ENCODE data around the gene FMN1. TPM values are rescaled to one million over a fixed set of nuclear protein-coding genes. Genes with fewer than 3 reads are reported as not detected.

FMN1 gene
- total RNA-seq, 1 donor from 2014 or later, result 4.3 TPM

DNA sequence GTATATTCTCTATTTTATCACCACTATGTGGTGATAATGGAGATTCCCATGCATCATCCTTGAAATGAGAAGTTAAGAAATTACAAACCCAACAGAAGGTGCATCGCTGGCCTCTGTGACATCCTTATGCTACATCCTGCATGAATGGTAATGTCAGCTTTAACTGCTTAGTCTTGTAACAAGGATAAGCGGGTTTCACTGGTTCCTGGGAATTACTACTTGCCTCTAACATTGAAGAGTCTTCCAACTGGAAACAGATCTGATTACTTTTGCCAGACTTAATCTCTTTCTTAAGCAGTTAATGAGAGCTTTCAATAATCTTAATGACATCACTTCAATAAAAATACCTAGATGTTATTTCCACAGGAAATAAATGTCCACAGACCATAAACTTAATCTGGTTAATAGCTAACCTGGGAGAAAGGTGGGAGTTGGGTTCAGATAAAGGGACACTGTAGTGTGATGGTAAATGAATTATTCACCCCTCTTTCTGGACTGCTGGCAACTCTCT lies 44.0 kb downstream of the FMN1 start:
- H3K4me3 ChIP-seq (ENCODE audit: low read depth, low read length), result no peak overlapping the region
- peak; percentile 29 for DNase-seq (ENCODE audit: low read depth)
- TF ChIP-seq, protein P1, sequence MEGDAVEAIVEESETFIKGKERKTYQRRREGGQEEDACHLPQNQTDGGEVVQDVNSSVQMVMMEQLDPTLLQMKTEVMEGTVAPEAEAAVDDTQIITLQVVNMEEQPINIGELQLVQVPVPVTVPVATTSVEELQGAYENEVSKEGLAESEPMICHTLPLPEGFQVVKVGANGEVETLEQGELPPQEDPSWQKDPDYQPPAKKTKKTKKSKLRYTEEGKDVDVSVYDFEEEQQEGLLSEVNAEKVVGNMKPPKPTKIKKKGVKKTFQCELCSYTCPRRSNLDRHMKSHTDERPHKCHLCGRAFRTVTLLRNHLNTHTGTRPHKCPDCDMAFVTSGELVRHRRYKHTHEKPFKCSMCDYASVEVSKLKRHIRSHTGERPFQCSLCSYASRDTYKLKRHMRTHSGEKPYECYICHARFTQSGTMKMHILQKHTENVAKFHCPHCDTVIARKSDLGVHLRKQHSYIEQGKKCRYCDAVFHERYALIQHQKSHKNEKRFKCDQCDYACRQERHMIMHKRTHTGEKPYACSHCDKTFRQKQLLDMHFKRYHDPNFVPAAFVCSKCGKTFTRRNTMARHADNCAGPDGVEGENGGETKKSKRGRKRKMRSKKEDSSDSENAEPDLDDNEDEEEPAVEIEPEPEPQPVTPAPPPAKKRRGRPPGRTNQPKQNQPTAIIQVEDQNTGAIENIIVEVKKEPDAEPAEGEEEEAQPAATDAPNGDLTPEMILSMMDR (conservative IDR thresholded peaks at IDR 0.05; ENCODE audit: low read depth, low read length), result no peak

DNA sequence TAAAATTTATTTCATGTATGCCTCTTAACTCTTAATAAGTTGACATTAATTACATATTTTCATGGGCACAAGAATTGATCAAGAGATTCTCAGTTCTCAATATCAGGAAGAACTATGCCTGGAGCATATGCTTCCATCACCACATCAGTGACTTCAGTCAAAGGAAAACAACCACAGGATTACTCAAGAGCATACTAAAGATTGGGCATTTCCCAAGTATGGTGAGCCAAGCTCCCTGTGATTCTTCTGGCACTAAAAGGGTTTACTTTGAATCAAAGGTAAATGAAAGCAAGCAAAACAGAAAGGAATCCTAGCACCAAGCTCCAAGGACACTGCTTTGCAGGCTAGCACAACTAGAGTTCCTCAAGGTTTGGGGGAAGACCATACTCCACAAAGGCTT lies 44.6 kb downstream of the FMN1 start:
- peak; percentile 82 for DNase-seq (ENCODE audit: low read depth)
- TF ChIP-seq, protein P1 (conservative IDR thresholded peaks at IDR 0.05; ENCODE audit: low read depth, low read length), result no peak
- no peak overlapping the region for H3K4me3 ChIP-seq (ENCODE audit: low read depth, low read length)

DNA sequence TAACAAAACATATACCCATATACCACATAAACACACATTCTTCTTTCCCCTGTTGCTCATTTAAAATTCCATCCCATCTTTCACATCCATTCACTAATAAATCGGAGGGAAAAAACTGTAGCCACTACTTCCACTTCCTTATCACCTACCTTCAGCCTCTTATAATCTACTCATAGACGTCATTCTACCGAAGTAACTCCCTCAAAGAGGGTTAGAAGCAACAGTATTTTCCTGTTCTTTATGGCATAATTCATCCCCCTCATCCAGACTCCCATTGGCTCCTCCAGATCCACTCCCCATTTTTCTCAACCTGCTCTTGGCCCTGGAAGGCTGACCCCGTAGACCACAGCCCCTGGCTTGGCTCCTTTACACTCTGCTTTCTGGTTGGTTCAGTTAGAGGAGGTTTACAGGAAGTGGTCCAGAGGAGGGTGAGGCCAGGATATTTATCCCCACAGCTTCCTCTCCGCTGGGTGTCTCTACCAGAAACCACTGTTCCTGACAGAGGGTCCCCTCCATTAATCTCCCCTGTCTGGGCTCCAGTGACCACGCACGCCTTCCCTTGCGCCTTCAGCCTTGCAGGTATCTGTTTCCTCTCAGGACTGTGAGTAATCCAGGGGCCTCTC lies 46.3 kb downstream of the FMN1 start:
- DNase-seq (ENCODE audit: low read depth), result no peak
- no peak overlapping the region for H3K4me3 ChIP-seq (ENCODE audit: low read depth, low read length)
- TF ChIP-seq, protein P1 (conservative IDR thresholded peaks at IDR 0.05; ENCODE audit: low read depth, low read length), result no peak

DNA sequence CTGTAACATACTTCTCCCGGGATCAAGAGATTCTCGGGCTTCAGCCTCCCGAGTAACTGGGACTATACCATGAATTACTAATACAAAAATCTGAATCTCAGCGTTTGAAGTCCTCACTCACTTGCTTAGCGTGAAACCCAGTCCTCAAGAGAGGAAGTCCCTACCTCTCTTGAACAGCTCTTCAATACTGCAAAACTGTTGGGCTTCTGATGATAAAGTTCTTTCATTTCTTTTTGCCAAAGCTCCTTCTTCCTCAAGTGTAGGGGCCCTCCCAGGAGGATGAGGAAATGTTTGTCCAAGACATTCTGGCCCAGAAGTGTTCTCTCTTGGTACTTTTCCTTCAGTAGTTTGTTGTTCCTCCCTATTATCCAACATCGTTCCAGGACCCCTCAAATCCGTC lies 48.5 kb downstream of the FMN1 start:
- TF ChIP-seq, protein P1 (conservative IDR thresholded peaks at IDR 0.05; ENCODE audit: low read depth, low read length), result no peak
- no peak for DNase-seq (ENCODE audit: low read depth)
- no peak overlapping the region for H3K4me3 ChIP-seq (ENCODE audit: low read depth, low read length)

DNA sequence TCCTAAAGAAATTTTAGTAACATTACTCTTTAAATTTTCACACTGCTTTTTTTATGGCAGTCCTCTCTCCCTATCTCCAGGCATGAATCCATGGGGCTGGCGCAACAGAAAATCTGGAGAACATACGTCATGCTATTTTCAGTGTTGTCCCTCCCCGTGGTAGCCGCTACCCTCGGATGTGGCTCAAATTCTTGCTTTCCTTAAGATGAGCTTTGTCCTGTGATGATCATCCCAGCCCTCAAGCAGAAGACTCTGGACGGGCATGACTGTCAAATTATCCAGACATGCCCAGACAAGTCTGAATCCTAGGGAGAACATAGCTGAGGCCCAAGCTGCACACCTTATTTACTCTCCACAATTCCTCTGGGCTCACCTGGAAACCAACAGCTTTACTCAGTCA lies 49.1 kb downstream of the FMN1 start:
- no peak overlapping the region for H3K4me3 ChIP-seq (ENCODE audit: low read depth, low read length)
- TF ChIP-seq, protein P1 (conservative IDR thresholded peaks at IDR 0.05; ENCODE audit: low read depth, low read length), result no peak
- DNase-seq (ENCODE audit: low read depth), result no peak

DNA sequence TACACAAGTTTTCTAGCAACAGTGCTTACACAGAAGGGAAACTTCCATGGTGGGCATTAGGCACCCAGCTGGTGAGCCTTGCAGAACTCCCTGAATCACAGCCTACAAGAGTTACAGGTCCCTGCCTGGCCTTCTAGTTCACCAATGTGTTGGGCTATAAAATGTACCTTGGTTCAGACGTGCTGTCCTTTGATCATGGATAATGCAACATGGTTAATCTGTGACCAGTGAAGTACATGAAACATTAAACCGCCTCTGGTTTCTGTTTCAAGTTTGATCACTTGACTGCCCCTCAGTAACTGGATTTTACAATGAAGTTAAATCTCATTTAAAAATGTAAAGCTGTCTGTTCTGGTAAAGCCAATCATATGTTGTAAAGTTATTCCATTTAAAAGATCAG lies 51.8 kb downstream of the FMN1 start:
- TF ChIP-seq, protein P1 (conservative IDR thresholded peaks at IDR 0.05; ENCODE audit: low read depth, low read length), result no peak
- peak; percentile 66 for DNase-seq (ENCODE audit: low read depth)
- H3K4me3 ChIP-seq (ENCODE audit: low read depth, low read length), result no peak overlapping the region

DNA sequence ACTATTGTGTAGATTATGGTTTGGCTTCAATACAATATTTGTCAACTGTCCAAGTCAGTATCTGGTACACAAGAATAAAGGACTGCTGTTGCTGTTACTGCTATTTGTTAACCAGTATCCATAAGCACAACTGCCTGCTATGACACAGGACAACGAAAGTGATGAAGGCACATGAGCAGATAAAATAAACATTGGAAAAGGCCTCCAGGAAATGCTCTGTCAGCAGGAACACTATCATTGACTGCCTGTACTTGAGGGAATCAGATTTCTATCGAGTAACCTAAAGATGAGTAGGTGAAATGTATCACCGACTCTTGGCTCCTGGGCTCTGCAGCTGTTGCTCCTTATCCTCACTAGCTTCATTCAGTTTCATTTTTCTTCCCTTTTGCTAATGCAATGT lies 56.5 kb downstream of the FMN1 start:
- H3K4me3 ChIP-seq (ENCODE audit: low read depth, low read length), result no peak overlapping the region
- TF ChIP-seq, protein P1 (conservative IDR thresholded peaks at IDR 0.05; ENCODE audit: low read depth, low read length), result no peak
- DNase-seq (ENCODE audit: low read depth), result no peak
